ENCODE data around the gene ZAP70. TPM values are rescaled to one million over a fixed set of nuclear protein-coding genes. Genes with fewer than 3 reads are reported as not detected.
"Not testable (repeated sequence)": the region's sequence is repeated elsewhere in the genome, so short reads cannot be mapped to it uniquely, and the experiment has no call there.

ZAP70 gene
- total RNA-seq, 1 donor: not detected

DNA sequence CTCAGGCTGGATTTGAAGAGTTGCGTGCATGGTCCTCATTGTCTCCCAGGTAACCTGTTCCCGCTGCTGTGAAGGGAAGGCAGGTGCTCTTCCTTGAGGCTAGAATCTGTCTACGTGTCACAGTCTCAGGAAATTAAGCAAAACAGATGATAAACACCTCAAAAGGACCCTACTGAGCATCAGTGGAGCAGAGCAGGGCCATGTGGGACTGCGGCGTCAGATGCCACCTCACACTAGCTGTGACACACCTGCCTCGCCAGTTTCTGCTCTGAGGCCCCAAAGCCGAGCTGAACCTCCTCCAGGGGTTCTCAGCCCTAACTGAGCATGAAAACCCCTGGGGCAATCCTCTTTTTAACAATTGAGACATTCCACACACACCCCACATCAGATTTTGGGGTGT is 41.9 kb upstream of the ZAP70 start:
- H3K4me3 ChIP-seq (ENCODE audit: low read depth, low read length): no peak overlapping the region
- no peak for DNase-seq (ENCODE audit: low read depth)
- TF ChIP-seq, protein P1, sequence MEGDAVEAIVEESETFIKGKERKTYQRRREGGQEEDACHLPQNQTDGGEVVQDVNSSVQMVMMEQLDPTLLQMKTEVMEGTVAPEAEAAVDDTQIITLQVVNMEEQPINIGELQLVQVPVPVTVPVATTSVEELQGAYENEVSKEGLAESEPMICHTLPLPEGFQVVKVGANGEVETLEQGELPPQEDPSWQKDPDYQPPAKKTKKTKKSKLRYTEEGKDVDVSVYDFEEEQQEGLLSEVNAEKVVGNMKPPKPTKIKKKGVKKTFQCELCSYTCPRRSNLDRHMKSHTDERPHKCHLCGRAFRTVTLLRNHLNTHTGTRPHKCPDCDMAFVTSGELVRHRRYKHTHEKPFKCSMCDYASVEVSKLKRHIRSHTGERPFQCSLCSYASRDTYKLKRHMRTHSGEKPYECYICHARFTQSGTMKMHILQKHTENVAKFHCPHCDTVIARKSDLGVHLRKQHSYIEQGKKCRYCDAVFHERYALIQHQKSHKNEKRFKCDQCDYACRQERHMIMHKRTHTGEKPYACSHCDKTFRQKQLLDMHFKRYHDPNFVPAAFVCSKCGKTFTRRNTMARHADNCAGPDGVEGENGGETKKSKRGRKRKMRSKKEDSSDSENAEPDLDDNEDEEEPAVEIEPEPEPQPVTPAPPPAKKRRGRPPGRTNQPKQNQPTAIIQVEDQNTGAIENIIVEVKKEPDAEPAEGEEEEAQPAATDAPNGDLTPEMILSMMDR (IDR thresholded peaks at IDR 0.05; ENCODE audit: insufficient read depth, low read depth, low read length): no peak

DNA sequence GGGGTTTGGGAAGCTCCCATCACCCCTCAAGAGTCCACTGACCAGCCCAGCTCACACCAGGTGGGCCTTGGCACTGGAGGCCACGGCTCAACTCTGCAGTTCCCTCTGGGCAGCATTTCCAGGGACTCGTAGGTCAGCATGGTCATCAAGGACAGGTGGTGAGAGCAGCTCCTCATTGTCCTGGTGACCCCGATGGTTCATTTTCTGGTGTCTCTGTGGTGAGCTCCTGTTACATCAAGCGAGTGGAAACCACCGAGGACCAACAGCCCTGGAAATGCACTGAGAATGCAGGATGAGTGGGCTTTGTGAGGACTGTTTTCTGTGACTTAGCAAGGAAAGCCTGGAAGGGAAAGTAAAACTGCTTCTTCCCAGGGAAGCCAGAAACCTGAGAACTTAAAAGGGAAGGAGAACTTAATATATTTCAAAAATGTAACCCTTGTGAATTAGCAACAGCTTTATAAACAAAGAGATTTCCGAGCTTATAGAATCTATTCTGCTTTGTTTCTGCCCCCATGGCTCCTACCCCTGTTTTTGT is 40.7 kb upstream of the ZAP70 start:
- H3K4me3 ChIP-seq (ENCODE audit: low read depth, low read length); DNase-seq (ENCODE audit: low read depth): not testable (repeated sequence)

DNA sequence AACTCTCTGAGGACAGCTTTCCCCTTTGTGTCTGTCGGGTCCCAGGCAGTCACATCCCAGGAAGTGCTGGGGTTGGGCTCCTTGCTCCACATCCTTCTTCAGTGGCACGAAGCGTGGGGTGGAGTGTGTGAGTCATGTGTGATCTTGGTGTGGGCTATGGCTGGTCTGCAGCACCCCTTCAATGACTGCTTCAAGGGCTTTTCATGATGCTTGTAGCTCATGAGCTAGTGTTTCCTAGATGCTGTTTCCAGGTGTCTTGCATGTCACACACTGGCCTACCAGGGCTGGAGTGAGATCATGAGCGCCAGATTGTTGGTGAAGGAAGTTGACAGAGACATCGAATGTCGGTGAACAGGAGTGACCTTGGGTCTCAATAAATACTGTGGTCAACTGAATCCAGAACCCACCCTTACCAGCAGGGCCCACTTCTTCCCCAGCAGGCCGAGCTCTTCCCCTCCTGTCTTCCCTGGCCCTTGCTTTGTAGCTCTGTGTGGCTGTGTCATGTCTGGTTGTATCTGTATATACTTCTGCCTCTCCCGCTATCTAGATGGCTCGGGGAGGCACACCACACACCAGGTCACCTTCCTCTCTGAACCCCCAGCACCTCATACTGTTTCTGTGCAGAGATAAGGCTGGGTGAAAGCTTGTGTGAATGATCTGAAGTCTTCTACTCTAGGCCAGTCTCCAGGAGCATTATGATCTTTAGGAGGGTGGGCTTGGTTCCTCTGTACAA is 40.0 kb upstream of the ZAP70 start:
- no peak for DNase-seq (ENCODE audit: low read depth)
- TF ChIP-seq, protein P1 (IDR thresholded peaks at IDR 0.05; ENCODE audit: insufficient read depth, low read depth, low read length): no peak
- no peak overlapping the region for H3K4me3 ChIP-seq (ENCODE audit: low read depth, low read length)

DNA sequence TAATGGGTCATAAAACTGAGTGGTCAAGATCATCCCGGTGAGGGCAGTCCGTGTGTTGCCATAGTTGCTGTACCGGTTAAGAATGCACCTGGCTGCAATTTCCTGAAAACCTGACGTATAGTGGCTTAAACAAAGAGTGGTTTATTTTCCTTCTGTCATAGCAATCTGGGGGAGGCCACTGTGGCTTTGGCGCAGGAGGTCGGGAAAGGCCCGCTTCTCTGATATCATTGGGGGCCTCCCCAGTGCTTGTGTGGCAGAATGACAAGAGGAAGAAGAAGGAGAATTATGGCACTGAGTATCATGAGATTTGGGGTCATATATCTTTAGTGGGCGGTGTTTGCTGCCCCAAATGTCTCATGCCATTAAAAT is 39.5 kb upstream of the ZAP70 start:
- no peak overlapping the region for H3K4me3 ChIP-seq (ENCODE audit: low read depth, low read length)
- TF ChIP-seq, protein P1 (IDR thresholded peaks at IDR 0.05; ENCODE audit: insufficient read depth, low read depth, low read length): no peak
- DNase-seq (ENCODE audit: low read depth): no peak

DNA sequence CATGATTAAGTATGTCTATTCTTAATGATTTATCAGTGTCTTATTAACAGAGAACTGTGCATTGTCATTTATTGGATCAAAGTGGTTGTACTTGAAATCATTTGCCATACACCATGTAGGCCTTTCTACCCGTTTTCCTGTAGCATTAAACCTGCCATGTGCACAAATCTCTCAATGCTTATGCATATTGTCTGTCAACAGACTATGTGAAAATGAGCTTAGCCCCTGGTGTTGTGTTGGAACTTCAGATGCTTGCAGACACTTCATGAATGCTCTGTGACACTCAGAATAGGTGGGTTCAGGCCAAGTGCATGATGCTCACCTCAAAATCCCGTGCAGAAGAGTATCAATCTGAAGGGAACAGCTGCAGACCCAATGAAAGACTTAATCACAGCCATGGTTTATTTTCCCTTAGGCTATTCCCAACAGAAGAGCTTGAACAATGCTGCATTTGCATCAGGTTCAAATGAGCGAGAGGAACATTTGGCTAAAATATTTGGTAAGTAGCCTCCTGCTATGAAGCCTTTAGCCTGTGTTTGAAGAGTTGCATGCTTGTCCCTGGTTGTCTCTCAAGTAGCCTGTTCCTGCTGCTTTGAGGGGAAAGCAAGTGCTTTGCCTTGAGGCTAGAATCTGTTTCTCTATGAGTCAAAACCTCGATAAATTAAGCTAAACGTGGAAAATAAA is 37.8 kb upstream of the ZAP70 start:
- DNase-seq (ENCODE audit: low read depth): no peak
- TF ChIP-seq, protein P1 (IDR thresholded peaks at IDR 0.05; ENCODE audit: insufficient read depth, low read depth, low read length): no peak
- no peak overlapping the region for H3K4me3 ChIP-seq (ENCODE audit: low read depth, low read length)

DNA sequence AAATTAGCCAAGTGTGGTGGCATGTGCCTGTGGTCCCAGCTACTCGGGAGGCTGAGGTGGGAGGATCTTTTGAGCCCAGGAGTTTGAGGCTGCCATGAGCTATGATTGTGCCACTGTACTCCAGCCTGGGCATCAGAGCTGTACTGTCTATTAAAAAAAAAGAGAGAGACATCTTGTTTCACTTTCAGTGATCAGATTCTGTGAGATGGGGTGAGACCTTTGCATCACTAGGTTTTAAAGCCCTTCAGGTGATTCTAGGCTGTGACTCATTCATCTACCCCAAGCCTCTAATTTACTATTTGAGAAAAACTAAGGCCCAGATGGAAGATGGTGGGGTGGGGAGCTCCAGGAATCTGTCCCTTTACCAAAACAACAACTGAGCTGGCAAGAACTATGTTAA is 36.8 kb upstream of the ZAP70 start:
- no peak overlapping the region for H3K4me3 ChIP-seq (ENCODE audit: low read depth, low read length)
- TF ChIP-seq, protein P1 (IDR thresholded peaks at IDR 0.05; ENCODE audit: insufficient read depth, low read depth, low read length): no peak
- DNase-seq (ENCODE audit: low read depth): no peak

DNA sequence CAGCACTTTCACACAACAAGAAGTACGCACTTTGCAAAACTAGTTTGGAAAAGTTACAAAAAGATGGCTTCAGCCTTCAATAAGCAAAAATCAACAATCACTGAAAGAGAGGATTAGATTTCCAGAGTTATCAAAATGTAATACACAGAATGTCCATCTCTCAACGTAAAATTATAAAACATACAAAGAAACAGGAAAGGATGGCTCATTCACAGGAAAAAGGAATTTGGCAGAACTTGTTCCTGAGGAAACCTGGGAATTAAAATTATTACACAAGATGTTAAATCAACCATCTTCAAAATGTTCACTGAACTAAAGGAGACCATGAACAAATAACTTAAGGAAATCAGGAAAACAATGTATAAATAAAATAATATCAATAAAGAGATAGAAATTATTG is 35.9 kb upstream of the ZAP70 start:
- TF ChIP-seq, protein P1 (IDR thresholded peaks at IDR 0.05; ENCODE audit: insufficient read depth, low read depth, low read length): no peak
- DNase-seq (ENCODE audit: low read depth): no peak
- no peak overlapping the region for H3K4me3 ChIP-seq (ENCODE audit: low read depth, low read length)
